ENCODE results near the gene PGAM5.

DNA sequence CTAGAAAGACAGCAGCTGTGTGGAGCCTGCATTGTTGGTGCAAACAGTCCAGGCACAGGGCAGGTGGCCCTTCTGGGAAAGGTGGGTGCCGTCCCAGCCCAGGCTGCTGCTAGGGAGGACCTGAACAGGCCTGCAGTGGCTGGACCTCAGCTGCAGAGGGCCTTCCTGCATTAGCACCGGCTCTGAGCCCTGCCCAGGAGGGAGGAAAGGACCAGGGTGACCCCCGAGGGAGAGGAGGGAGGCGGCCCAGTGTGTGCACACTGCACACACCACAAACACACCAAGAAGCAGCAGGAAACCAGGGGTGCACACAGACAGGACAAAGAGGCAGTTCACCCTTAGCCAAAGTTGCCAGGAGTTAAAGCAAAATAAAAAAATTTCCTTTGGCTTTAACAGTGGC, 8.0 kb upstream of the PGAM5 start:
- TF ChIP-seq, protein P1, sequence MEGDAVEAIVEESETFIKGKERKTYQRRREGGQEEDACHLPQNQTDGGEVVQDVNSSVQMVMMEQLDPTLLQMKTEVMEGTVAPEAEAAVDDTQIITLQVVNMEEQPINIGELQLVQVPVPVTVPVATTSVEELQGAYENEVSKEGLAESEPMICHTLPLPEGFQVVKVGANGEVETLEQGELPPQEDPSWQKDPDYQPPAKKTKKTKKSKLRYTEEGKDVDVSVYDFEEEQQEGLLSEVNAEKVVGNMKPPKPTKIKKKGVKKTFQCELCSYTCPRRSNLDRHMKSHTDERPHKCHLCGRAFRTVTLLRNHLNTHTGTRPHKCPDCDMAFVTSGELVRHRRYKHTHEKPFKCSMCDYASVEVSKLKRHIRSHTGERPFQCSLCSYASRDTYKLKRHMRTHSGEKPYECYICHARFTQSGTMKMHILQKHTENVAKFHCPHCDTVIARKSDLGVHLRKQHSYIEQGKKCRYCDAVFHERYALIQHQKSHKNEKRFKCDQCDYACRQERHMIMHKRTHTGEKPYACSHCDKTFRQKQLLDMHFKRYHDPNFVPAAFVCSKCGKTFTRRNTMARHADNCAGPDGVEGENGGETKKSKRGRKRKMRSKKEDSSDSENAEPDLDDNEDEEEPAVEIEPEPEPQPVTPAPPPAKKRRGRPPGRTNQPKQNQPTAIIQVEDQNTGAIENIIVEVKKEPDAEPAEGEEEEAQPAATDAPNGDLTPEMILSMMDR (conservative IDR thresholded peaks at IDR 0.05; ENCODE audit: low read depth, low read length) = 0 out of 2 replicates have a peak, but pooled peaks have one; percentile 8
- TF ChIP-seq EZH2phosphoT487 (IDR thresholded peaks at IDR 0.05; ENCODE audit: borderline replicate concordance, low read length) (no peak), EZH2 (IDR thresholded peaks at IDR 0.05; ENCODE audit: low read length, unreplicated experiment) (no peak)
